KMS-11 (cell line): ENCODE results near the gene POP4.
"Not testable (repeated sequence)": the region's sequence is repeated elsewhere in the genome, so short reads cannot be mapped to it uniquely, and the experiment has no call there.

Experiments used
- H2AFZ ChIP-seq: fragments of 200-600 bp; sonication (generic); 2 replicates; pipeline ENCODE4 v1.6.1; 2016; ENCODE audit warnings: antibody characterized with exemption, mixed run types, low read depth
- H3K27ac ChIP-seq: fragments of 200-600 bp; sonication (generic); 2 replicates; pipeline ENCODE4 v1.6.1; 2016; ENCODE audit warnings: mild to moderate bottlenecking, mixed run types
- H3K27me3 ChIP-seq: fragments of 200-600 bp; sonication (generic); 2 replicates; pipeline ENCODE4 v1.6.1; 2017; ENCODE audit warnings: mild to moderate bottlenecking, low read depth, mixed run types, moderate library complexity; ENCODE audit not compliant: insufficient read depth
- H3K36me3 ChIP-seq: fragments of 200-600 bp; sonication (generic); 2 replicates; pipeline ENCODE4 v1.6.1; 2017; ENCODE audit warnings: mild to moderate bottlenecking, mixed run types; ENCODE audit not compliant: insufficient read depth
- H3K4me1 ChIP-seq: fragments of 200-600 bp; sonication (generic); 2 replicates; pipeline ENCODE4 v1.6.1; 2016; ENCODE audit warnings: mild to moderate bottlenecking, low read depth, mixed run types; ENCODE audit not compliant: poor library complexity, severe bottlenecking
- H3K4me2 ChIP-seq: fragments of 200-600 bp; sonication (generic); 2 replicates; pipeline ENCODE4 v1.7.0; 2016; ENCODE audit warnings: mild to moderate bottlenecking, mixed run types
- H3K4me3 ChIP-seq: fragments of 200-600 bp; sonication (generic); IDR thresholded peaks from 2 replicates; pipeline ENCODE4 v1.6.1; 2017; ENCODE audit warnings: low read depth, low read length, mixed read lengths; ENCODE audit not compliant: insufficient read depth
- H3K79me2 ChIP-seq: fragments of 200-600 bp; sonication (generic); 2 replicates; pipeline ENCODE4 v1.6.1; 2016; ENCODE audit warnings: low read depth, mixed run types; ENCODE audit not compliant: insufficient read depth
- H3K9ac ChIP-seq: fragments of 200-600 bp; sonication (generic); 2 replicates; pipeline ENCODE4 v1.6.1; 2016; ENCODE audit warnings: mild to moderate bottlenecking, mixed run types
- H4K20me1 ChIP-seq: fragments of 200-600 bp; sonication (generic); 2 replicates; pipeline ENCODE4 v1.6.1; 2016; ENCODE audit warnings: mild to moderate bottlenecking, mixed run types; ENCODE audit not compliant: insufficient read depth
- CTCF ChIP-seq: fragments of 200-600 bp; sonication (generic); conservative IDR thresholded peaks from 2 replicates; pipeline ENCODE4 v1.6.1; 2017; ENCODE audit warnings: low read depth, mild to moderate bottlenecking, antibody characterized with exemption, low read length, moderate library complexity, mixed read lengths

The POP4 gene

DNA sequence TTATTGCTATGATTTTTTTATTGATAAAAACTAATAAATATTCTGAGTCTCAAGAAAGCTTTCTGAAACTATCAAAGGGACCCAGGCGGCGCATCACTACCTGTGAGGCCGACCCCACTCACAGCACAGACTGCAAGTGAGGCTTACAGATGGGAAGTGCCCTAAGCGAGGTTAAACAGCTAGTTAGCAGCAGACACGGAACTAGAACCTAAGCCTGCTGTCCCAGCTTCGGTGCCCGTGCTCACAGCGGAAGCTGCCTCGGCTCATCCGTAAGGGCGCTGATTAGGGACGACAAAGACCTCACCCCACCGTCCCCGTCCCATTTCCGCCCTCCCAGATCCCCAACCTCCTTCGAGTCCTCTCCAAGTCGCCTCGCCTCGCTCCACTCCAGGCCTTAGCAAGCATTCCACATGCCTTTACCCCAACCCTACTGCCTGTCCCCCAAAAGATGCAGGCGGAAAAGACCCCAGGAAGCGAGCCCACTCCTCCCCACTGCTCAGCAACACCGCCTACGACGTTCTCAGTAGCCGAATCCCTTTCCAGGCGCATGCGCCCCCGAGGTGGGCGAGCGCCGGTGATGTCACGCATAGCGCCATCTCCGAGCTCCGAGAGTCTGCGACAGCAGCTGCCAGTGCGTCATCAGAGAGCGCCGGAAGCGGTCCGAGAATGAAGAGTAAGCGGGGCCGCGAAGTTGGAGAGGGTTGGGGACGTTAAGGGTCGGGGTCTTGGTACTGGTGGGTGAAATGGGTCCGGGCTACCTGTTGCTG, at the start of gene POP4:
POP4 (plus strand) TSS at position 631 of the 767 bp plus-strand sequence; CDS start at position 667, 36 bp downstream.
- H3K4me1 ChIP-seq, result peaks cover 10% of the 10 kb centered on the region
- no peaks in the 10 kb centered on the region for H4K20me1 ChIP-seq
- no peak for TF ChIP-seq CTCF
- H3K4me3 ChIP-seq, result peak within 1 kb of the TSS; percentile 64
- peak within 1 kb of the TSS; percentile 93 for H3K9ac ChIP-seq
- peak within 1 kb of the TSS; percentile 78 for H3K27ac ChIP-seq
- peak within 1 kb of the TSS; percentile 77 for H2AFZ ChIP-seq
- H3K36me3 ChIP-seq, result no peaks in the 10 kb centered on the region
- H3K27me3 ChIP-seq, result no peaks in the 10 kb centered on the region
- H3K79me2 ChIP-seq, result peaks cover 22% of the 10 kb centered on the region
- peak within 1 kb of the TSS; percentile 86 for H3K4me2 ChIP-seq

- H2AFZ ChIP-seq, H3K27ac ChIP-seq, H3K4me3 ChIP-seq, H4K20me1 ChIP-seq, H3K4me2 ChIP-seq, H3K9ac ChIP-seq, H3K27me3 ChIP-seq, H3K36me3 ChIP-seq, H3K79me2 ChIP-seq, H3K4me1 ChIP-seq: not testable (repeated sequence)
Observed at GRCh38 chr19:29559110-29559509, 47.0 kb upstream of the POP4 start.

DNA sequence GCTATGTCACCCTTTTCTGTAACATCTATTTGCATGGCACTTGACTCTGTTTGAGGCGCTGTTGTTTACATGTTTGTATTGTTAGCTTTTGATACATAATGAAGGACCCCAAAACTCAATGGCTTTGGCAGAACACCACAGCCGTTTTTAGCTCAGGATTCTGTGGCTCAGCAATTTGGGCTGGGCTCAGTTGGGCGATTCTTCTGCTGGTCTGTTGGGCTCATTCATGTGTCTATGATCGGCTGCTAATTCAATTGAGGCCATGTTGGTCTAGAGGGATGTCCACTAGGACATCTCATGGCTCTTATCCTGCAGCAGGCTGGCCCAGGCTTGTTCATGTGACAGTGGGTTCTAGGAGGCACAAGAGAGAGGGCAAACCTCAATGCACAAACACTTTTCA, 46.3 kb upstream of the POP4 start:
- H3K4me2 ChIP-seq, result no peak overlapping the region
- H2AFZ ChIP-seq, result no peak overlapping the region
- no peaks in the 10 kb centered on the region for H4K20me1 ChIP-seq
- no peaks in the 10 kb centered on the region for H3K4me1 ChIP-seq
- TF ChIP-seq CTCF, result no peak
- H3K4me3 ChIP-seq, result no peak overlapping the region
- no peaks in the 10 kb centered on the region for H3K36me3 ChIP-seq
- no peaks in the 10 kb centered on the region for H3K79me2 ChIP-seq
- H3K27me3 ChIP-seq, result peaks cover under 1% of the 10 kb centered on the region; the same call in 1 of the 2 replicates
- no peak overlapping the region for H3K27ac ChIP-seq
- no peak overlapping the region for H3K9ac ChIP-seq

- no peak overlapping the region for H3K4me3 ChIP-seq
- H4K20me1 ChIP-seq, result no peaks in the 10 kb centered on the region
- H3K36me3 ChIP-seq, result no peaks in the 10 kb centered on the region
- no peak overlapping the region for H3K4me2 ChIP-seq
- no peaks in the 10 kb centered on the region for H3K79me2 ChIP-seq
- no peak for TF ChIP-seq CTCF
- no peak overlapping the region for H3K9ac ChIP-seq
- no peaks in the 10 kb centered on the region for H3K4me1 ChIP-seq
- peaks cover 5% of the 10 kb centered on the region; the same call in 1 of the 2 replicates for H3K27me3 ChIP-seq
- no peak overlapping the region for H2AFZ ChIP-seq
- H3K27ac ChIP-seq, result no peak overlapping the region
Observed at GRCh38 chr19:29560313-29561075, 45.6 kb upstream of the POP4 start.
